ENCODE results near the gene KLHL42. TPM values are rescaled to one million over a fixed set of nuclear protein-coding genes. Genes with fewer than 3 reads are reported as not detected.

Gene KLHL42
- total and polyA plus RNA-seq, 2 donors from 2014 or later, result 6.6 to 21.2 TPM

- intact Hi-C loops (cut with DNase I), result no loop called here
- DNase-seq (no peak), FAIRE-seq (no peak)
- Histone ChIP-seq H3K27ac (ENCODE audit: low read depth in 2 of 2, low read length in 2 of 2) (no peak overlapping the region), H3K36me3 (ENCODE audit: control insufficient read depth in 2 of 3, insufficient read depth in 3 of 3, low read length in 3 of 3) (no peaks in the 10 kb centered on the region), H3K9me3 (ENCODE audit: control insufficient read depth in 2 of 3, insufficient read depth in 1 of 3, low read length in 3 of 3) (no peaks in the 10 kb centered on the region), H3K27me3 (ENCODE audit: control insufficient read depth, insufficient read depth, low read length) (no peaks in the 10 kb centered on the region), H3K4me1 (ENCODE audit: control insufficient read depth in 2 of 3, insufficient read depth in 2 of 3, low read depth in 1 of 3, low read length in 3 of 3) (no peaks in the 10 kb centered on the region), H3K9ac (ENCODE audit: low read length in 3 of 3) (no peak overlapping the region), H3K4me3 (ENCODE audit: low read length in 3 of 3) (no peak overlapping the region)
- TF ChIP-seq, protein P1, sequence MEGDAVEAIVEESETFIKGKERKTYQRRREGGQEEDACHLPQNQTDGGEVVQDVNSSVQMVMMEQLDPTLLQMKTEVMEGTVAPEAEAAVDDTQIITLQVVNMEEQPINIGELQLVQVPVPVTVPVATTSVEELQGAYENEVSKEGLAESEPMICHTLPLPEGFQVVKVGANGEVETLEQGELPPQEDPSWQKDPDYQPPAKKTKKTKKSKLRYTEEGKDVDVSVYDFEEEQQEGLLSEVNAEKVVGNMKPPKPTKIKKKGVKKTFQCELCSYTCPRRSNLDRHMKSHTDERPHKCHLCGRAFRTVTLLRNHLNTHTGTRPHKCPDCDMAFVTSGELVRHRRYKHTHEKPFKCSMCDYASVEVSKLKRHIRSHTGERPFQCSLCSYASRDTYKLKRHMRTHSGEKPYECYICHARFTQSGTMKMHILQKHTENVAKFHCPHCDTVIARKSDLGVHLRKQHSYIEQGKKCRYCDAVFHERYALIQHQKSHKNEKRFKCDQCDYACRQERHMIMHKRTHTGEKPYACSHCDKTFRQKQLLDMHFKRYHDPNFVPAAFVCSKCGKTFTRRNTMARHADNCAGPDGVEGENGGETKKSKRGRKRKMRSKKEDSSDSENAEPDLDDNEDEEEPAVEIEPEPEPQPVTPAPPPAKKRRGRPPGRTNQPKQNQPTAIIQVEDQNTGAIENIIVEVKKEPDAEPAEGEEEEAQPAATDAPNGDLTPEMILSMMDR (IDR thresholded peaks at IDR 0.05; ENCODE audit: borderline replicate concordance, extremely low read depth, insufficient read depth), result no peak
Measured at GRCh38 chr12:27828196-27828595, 48.2 kb downstream of the KLHL42 start.

DNA sequence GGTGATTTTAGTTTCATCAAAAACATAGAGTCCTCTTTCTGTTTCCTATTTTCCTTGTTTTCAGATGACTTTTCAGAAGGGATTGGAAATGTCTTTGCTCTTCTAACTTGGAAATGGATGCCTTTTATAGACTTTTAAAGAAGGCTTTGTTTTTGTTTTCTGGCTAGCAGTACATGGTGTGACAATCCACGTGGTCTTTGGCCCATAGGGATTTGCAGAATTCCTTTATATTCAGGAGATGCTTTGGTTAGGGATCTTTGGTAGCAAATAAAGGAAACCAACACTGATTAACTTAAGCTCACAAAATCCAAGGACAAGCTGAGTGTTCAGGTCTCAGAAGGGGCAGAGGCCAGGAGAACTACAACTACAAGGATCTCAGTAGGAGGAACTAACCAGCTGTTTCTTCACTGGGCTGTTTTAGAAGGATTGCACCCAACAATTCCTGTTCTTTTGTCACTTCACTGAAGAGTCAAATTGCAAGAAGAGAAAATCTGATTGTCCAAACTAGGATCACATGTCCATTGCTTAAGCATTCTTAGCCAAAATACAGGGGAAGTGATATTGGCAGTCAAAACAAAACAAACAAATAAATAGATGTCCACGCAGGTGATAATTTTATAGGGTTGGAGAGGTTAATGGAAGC, 58.6 kb downstream of the KLHL42 start:
- DNase-seq (no peak), FAIRE-seq (no peak)
- H3K4me1 ChIP-seq (ENCODE audit: control insufficient read depth in 2 of 3, insufficient read depth in 2 of 3, low read depth in 1 of 3, low read length in 3 of 3), result no peaks in the 10 kb centered on the region
- no peak overlapping the region for H3K27ac ChIP-seq (ENCODE audit: low read depth in 2 of 2, low read length in 2 of 2)
- peaks cover 0 to 7% (median 0%) of the 10 kb centered on the region in 3 donors for H3K9me3 ChIP-seq (ENCODE audit: control insufficient read depth in 2 of 3, insufficient read depth in 1 of 3, low read length in 3 of 3)
- no peaks in the 10 kb centered on the region for H3K36me3 ChIP-seq (ENCODE audit: control insufficient read depth in 2 of 3, insufficient read depth in 3 of 3, low read length in 3 of 3)
- H3K27me3 ChIP-seq (ENCODE audit: control insufficient read depth, insufficient read depth, low read length), result no peaks in the 10 kb centered on the region
- intact Hi-C loops (cut with DNase I), result no loop called here
- H3K4me3 ChIP-seq (ENCODE audit: low read length in 3 of 3), result no peak overlapping the region
- TF ChIP-seq, protein P1 (IDR thresholded peaks at IDR 0.05; ENCODE audit: borderline replicate concordance, extremely low read depth, insufficient read depth), result no peak
- no peak overlapping the region for H3K9ac ChIP-seq (ENCODE audit: low read length in 3 of 3)

DNA sequence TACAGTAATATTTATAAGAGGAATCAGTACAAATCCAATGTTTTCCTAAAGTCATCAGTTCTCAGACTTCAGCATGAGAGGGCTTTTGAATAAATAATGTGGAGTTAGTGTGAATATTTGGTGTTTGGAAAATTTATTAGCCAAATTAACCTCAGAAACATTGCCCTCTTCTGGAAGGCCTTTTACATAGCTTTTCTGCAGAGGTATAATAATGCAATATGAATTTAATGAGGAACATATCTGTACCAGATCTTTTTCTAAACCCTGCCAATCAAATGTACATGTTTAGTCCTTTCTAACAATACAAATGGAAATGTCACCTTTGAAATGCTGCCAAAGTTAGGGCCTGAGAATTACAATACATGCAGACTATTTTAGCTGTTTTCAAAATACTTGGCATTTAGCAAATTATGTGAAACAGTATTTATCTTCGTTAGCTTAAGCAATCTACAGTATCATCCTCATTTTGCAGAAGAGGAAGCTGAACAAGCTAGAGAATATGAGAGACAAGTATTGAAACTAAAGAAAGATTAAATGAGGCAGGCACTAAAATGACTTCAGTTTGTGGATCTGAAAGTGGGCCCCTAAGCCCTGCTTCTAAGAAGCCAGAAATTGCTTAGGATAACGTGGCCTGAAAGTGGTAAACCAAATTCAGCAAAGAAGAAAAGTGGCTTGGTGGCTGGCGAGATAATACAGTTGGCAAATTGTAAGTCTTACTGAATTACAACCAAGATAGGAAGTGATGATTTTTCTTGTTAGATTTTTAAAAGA, 60.4 kb downstream of the KLHL42 start:
- Histone ChIP-seq H3K27me3 (ENCODE audit: control insufficient read depth, insufficient read depth, low read length) (no peaks in the 10 kb centered on the region), H3K9me3 (ENCODE audit: control insufficient read depth in 2 of 3, insufficient read depth in 1 of 3, low read length in 3 of 3) (no peaks in the 10 kb centered on the region), H3K36me3 (ENCODE audit: control insufficient read depth in 2 of 3, insufficient read depth in 3 of 3, low read length in 3 of 3) (no peaks in the 10 kb centered on the region), H3K9ac (ENCODE audit: low read length in 3 of 3) (no peak overlapping the region), H3K4me3 (ENCODE audit: low read length in 3 of 3) (no peak overlapping the region), H3K4me1 (ENCODE audit: control insufficient read depth in 2 of 3, insufficient read depth in 2 of 3, low read depth in 1 of 3, low read length in 3 of 3) (no peaks in the 10 kb centered on the region), H3K27ac (ENCODE audit: low read depth in 2 of 2, low read length in 2 of 2) (no peak overlapping the region)
- TF ChIP-seq, protein P1 (IDR thresholded peaks at IDR 0.05; ENCODE audit: borderline replicate concordance, extremely low read depth, insufficient read depth), result no peak
- FAIRE-seq (no peak), DNase-seq (no peak)
- intact Hi-C loops (cut with DNase I), result no loop called here
